IPS-NIHi7 (cell line): ENCODE measurements around the gene CRAMP1.
"Not testable (repeated sequence)": the region's sequence is repeated elsewhere in the genome, so short reads cannot be mapped to it uniquely, and the experiment has no call there.

ENCODE experiments used
- DNase-seq: peaks from one replicate; pipeline ENCODE4 v3.0.0; 2012; ENCODE audit warnings: mixed read lengths; ENCODE audit errors: extremely low spot score

Gene CRAMP1, protein sequence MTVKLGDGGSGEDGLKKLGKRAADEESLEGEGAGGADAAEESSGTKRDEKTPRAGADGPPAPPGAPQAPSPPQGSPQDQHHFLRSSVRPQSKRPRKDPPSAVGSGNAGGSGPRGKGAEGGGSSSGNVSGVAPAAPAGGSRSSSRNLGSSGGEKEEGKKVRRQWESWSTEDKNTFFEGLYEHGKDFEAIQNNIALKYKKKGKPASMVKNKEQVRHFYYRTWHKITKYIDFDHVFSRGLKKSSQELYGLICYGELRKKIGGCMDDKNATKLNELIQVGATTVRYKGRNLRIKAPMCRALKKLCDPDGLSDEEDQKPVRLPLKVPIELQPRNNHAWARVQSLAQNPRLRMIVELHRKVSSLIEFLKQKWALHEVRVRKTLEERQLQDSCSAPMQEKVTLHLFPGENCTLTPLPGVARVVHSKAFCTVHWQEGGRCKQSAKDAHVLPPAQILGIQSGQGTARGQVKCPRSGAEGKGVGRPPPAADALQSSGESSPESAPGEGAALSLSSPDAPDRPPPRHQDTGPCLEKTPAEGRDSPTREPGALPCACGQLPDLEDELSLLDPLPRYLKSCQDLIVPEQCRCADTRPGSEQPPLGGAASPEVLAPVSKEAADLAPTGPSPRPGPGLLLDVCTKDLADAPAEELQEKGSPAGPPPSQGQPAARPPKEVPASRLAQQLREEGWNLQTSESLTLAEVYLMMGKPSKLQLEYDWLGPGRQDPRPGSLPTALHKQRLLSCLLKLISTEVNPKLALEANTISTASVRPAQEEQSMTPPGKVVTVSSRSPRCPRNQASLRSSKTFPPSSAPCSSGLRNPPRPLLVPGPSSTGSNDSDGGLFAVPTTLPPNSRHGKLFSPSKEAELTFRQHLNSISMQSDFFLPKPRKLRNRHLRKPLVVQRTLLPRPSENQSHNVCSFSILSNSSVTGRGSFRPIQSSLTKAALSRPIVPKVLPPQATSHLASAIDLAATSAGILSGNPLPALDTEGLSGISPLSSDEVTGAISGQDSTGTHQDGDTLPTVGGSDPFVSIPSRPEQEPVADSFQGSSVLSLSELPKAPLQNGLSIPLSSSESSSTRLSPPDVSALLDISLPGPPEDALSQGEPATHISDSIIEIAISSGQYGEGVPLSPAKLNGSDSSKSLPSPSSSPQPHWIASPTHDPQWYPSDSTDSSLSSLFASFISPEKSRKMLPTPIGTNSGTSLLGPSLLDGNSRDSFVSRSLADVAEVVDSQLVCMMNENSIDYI (N-terminal part only)

DNA sequence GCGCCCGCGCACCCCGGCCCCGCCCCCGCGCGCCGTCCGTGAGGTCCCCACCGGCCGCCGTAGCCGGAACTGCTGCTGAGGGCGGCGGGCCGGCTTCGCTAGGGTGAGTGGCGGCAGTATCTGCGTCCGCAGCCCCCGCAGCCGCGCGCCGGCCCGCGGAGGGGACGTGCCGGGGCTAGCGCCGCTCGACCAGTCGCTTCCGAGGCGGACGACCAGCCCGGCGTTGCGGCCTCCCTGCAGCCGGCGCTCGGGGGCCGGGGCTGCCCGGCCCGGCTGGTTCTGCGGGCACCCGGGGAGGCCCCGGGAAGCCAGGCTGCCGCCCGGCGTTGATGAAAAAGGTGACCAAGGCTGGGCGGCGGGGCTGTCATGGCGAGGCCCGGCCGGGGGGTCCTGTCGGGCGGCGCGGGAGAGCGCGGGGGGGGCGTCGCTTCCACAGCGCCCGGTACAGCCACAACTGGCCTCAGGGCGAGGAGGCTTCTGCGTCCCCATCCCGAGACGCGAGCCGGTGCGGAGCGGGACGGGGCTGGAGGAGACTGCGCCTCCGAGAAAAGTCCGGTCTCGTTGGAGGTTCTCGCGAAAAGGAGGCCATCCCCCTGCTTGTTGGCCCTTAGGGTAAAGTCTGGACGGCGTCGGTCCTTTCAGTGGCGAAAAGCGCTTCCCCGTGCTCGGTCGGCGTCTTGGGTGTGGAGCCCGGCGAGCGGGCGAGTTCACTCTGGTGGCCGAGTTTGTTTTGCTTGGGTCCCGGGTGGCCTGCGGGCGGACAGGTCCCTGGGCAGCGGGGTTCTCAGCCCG is at the start of gene CRAMP1:
CRAMP1 (plus strand) TSS at position 41 of the 792 bp plus-strand sequence. CDS start 2,280 bp downstream, outside the sequence.
- DNase-seq, result peak; percentile 19

DNA sequence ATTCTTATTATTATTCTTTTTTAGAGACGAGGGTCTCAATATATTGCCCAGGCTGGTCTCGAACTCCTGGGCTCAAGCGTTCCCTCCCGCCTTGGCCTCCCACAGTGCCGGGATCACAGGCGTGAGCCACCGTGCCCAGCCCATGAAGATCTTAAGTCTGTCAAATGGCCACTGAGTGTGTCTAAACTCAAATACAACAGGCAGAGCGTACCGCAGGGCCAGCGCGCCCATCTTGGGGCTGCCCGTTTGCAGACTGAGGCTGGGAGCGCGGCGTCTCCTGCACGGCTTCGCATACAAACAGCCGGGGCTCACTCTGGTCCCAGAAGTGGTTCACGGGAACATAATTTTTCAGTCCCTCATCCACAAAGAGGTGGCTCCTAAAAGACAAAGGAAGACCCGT is 48.4 kb upstream of the CRAMP1 start:
- no peak for DNase-seq

DNA sequence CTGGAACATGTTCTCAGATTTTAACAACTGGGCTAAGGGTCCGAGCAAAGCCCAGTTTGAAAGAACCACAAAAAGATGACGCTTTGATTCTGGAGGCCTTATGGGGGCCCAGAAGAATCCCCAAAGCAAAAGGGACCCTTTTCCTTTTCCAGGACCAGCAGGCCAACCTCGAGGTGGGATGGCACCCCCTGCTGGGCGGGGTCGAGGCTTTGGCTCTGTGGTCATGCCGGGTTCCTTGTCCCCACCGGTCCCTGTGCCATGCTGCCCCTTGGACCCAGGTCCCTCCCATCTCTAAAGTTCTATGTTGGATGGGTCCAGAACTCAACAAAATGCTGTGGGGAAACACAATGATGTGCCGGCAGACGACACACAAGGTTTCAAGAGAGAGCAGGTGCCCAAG is 47.8 kb upstream of the CRAMP1 start:
- no peak for DNase-seq

DNA sequence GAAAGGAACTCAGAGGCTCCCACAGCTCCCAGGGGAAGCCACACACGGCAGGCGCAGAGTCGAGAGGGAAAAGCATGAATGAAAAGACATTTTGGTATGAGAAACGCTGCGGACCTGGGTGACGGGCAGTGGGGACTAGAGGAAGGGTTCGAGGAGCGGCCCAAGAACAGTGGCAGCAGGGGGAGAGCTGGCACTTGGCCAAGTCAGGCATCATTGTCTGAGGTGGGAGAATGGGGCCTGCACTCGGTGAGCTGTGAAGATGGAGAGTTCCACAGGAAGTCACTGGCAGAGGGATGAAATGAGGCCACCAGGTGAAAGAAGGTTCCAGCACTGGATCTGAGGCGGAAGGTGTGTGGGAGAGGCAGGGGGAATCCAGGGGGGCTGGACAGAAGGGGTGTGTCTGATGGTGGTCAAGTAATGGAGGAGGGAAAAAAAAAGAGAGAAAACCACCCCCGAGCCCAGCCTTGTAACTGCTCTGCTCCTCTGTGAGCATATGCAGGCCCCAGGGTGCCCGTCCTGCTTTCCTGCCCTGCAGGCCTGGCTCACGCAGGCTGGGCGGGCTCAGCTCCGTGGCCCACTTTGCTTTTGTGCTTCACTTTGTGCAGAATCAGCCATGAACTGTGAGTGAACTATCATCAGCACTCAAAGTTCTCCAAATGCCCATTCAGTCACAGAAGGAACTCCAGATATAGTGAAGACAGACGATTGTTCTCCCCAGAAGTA is 46.9 kb upstream of the CRAMP1 start:
- no peak for DNase-seq

DNA sequence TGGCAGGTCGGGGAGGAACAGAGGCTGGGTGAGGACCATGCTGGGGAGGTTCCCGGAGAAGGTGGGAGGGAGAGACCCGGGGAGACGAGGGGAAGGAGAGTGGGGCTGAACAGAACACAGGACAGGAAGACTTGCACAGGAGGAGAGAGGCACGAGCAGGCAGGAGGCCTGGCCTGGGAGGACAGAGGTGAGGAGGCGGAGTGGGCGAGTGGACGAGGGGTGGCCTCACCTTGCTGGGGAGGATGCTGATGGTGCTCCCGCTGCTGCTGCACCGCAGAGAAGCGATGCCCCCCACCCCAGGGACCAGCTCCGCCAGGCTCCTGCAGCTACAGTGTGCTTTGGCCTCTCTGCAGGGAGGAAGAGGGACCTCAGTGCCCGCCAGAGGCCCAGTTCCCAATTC is 44.2 kb upstream of the CRAMP1 start:
- DNase-seq, result no peak

DNA sequence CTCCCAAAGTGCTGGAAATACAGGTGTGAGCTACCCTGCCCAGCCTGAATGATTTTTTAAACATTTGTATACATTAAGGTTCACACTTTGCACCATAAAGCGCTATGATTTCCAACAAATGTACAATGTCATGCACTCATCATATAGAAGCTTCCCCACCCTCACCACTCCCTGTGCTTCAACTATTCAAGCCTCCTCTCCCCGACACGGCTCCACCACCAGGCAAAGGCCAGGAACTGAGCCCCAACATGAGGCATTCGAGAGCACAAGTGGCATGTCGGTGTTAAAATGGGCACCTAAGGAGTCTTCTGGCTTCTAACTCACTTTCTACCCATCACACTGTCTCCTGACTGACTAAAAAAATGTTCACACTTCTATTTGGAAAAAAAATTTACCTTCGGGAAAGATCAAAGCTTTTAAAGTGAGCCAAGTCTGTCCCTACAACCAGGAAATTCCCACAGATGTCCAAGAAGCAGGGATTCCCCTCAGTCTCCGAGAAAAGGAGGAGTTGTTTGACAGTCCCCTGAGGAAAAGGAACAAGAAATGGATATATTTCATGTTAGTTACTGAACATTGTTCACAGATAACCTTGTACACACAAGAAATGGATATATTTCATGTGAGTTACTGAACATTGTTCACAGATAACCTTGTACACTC is 41.0 kb upstream of the CRAMP1 start:
- DNase-seq, result no peak

DNA sequence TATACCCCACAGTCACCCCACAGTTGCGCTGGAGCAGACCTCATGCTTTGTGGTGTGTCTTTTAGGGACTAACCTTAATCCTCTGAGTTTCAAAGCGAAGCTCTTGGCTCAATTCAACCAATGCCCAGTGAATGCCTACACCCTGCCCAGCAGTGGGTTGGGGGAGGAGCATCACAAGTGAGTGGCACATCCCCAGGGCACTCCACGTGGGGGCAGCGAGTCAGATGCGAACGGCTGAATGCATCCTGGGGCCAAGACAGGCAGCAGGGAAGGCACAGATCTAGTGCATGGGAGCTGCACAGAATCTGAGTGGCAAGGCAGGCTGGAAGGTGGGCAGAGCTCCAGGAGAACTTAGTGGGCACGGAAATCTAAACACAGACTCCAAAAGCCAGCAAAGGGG is 39.5 kb upstream of the CRAMP1 start:
- no peak for DNase-seq

DNA sequence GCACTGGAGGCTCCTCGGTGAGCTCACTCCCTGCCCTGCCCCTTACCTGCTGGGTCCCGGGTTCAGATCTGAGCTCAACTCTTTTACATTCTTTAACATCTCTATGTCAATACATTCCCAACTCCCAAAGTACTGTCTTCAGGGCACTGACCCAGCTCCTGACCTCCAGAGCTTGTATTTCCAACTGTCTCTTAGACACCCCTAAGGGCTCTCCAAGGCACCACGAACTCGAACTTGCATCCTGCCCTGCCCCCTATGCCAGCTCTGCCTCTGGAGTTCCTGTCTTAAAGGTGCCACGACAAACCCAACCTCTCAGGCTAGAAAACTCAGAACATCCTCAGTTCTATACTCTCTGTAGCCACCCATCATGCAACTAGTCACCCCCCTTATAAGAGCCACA is 38.9 kb upstream of the CRAMP1 start:
- DNase-seq, result no peak

DNA sequence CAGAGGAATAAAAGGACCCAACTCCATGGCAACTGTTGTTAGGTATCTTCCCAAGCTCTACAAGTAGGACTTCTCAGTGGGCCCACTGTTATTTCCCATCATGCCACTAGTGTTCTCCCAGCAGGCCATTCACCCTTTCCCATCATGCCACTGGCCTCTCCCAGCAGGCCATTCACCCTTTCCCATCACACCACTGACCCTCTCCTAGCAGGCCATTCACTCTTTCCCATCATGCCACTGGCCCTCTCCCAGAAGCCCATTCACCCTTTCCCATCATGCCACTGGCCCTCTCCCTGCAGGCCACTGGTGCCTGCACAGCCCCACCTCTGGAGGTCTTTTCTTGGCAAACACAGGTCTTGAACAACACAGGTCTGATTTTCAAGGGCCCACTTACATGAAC is 36.6 kb upstream of the CRAMP1 start:
- no peak for DNase-seq

DNA sequence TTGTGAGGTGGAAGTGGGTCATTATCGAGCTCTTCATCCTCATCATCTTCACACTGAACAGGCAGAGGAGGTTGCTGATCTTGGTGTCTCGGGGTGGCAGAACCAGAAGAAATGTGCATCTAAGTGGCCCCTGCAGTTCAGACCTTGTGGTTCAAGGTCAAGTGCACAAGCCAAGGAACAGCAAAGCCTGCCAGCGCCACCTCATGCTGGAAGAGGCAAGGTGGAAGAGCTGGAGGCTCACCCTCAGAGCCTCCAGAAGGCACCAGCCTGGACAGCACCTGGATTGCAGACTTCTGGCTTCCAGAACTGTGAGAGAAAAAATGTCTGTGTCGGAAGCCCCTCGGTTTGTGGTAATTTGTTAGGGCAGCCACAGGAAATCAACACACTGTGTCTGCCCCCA is 32.9 kb upstream of the CRAMP1 start:
- DNase-seq, result no peak

DNA sequence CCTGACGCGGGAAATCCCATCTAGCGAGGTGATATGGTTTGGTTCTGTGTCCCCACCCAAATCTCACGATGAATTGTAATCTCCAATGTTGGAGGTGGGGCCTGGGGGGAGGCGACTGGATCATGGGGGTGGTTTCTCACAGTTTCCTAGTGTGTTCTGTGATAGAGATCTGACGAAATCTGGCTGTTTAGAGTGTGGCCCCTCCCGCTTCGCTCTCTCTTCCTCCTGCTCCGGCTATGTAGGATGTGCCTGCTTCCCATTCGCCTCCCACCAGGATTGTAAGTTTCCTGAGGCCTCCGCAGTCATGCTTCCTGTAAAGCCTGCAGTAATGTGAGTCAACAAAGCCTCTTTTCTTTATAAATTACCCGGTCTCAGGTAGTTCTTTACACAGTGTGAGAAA is 31.9 kb upstream of the CRAMP1 start:
- DNase-seq, result no peak

DNA sequence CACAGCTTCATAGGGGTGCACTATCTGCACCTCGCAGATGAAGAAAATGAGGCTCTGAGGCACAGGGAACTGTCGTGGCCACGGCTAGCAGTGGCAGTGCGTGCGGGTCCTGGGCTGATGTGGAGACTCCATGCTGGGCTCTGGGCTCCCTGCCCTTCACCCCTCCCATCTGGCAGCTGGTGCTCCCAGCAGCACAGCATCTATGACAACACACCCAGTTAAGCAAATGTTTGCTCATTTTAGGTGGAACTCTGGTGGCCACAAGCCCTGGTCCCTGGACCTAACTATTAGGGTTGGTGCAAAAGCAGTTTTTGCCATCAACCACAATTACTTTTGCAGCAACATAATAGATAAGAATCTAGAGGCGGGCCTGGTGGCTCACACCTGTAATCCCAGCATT is 31.2 kb upstream of the CRAMP1 start:
- DNase-seq, result no peak

DNA sequence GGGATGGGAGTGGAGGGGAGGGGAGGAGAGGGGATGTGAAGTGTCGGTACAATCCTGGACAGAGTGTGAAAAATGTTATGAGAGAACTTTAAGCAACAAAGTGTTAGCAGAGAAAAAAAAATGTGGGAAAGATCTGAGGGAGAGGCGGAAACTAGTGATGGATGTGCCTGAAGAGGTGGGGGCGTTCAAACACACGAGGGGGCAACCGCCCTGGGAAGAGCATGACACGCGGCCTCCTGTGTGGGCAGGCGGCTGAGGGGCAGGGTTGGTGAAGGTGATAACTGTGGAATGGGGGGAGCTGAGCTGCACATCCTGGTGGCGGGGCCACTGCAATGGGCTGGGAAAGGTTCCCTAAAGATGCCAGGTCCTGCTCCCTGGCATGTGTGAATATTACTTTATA is 30.4 kb upstream of the CRAMP1 start:
- DNase-seq, result no peak

DNA sequence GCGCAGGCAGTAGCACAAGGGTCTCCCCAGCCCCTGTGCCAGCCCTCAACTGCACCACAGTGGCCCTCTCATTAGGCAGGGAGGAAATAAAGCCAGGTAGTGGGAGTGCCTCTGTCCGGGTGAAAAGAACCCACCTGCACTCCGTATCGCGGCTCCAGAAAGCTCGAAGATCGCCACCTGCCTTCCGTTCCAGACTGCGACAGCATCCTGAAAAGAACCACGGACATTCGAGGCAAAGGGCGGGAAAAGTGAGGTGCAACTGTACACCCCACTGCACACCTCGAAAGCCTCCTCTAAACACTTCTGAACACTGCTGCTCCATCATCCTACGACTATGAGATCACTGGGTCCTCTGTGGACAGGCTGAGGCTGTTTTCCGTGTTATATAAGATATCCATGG is 29.0 kb upstream of the CRAMP1 start:
- DNase-seq, result no peak

DNA sequence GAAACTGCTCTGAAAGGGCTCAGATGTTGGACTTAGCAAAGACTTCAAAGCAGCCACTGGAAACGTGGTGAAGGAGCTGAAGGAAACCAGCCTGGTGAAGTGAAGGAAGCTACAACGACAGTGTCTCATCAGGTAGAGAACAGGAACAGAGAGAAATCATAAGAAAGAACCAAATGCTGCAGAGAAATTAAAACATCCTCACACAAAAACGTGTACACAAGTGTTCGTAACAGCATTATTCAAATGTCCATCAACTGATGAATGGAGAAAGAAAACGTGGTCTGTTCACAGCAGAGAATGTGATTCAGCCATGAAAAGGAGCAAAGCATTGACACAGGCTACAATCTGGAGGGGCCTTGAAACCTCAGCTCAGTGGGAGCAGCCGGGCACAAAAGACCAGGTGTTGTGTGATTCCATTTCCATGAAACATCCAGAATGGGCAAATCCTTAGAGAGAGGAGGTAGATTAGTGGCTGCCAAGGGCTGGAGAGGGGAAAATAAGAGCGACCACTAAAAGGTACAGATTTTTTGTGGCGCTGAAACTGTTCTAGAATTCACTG is 27.2 kb upstream of the CRAMP1 start:
- no peak for DNase-seq

DNA sequence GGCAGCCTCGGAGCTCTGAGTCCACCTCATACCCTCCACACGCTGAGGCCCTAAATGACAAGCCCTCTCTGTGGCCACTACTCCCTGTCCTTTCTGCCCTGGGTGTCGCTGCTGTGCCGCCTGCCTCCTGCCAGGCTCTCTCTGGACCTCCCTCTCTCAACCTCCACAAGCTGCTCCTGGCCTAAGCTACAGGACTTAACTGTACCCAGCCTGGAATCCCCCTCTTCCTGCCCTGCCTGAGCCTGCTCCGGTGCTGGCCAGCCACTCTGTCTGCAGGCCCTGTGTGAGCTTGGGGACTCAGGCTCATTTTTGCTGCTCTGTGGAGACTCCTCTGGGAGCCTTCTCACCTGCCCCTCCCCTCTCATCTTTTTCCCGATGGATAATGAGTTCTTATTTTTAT is 21.8 kb upstream of the CRAMP1 start:
- no peak for DNase-seq

DNA sequence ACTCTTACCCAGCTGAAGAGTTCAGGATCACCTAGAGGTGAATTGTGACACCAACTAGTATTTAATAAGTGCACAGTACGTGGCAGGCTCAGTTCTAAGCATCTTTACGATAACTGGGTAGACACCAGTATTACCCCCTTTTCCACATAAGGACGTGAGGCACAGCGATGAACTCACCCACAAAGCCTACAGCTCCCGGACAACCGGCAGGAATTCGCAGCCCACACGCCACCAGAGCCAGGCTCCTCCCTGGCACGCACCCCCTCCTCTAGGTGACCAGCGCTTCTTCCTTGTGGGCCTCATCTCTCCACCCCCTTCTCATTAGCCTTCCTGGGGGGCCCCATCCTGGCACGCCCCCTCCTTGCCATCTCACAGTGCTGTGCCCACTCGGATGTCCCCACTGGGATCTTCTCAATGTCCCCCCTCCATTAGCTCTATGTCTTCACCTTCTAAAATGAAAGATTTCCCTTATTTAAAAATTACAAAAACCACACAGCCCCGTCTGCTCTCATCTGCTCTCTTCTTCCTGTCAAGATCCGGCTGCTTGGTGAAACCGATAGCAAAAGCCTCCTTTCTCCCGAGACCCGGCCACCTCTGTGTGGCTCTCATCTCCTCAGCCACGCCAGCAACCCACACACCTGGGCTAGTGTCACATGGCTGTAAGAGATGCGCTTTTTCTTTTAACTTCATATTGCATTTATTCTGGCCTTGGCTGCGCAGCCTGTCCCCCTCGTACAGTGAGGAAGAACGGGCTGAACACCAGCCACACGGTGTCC is 21.0 kb upstream of the CRAMP1 start:
- DNase-seq, result no peak

DNA sequence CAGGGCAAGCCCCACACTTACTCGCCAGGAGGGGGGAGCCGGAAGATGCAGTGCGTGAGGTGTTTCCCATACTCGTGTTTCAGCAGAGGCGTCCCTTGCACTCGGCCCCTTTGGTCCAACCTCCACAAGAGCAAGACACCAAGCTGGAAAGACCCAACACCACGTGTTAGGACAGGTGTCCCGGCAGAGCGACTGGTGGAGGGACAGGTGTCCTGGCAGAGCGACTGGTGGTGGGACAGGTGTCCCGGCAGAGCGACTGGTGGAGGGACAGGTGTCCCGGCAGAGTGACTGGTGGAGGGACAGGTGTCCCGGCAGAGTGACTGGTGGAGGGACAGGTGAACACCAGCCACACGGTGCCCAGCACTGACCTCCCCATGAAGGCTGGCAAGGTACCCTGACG is 19.7 kb upstream of the CRAMP1 start:
- no peak for DNase-seq

DNA sequence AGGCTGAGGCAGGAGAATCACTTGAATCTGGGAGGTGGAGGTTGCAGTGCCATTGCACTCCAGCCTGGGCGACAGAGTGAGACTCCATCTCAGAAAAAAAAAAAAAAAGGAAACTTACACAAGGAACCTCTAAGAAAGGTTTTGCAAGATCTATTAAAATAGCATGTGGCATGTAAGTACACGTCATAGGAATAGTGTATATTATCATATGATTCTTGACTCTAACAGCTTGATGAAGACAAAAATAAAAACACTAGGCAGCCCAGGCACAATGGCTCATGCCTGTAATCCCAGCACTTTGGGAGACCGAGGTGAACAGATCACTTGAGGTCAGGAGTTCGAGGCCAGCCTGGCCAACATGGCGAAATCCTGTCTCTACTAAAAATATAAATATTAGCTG is 16.6 kb upstream of the CRAMP1 start:
- DNase-seq, result not testable (repeated sequence)
